Mesenteric fat pad (tissue), 1 donor: Measurements from ENCODE around the gene OTUD4. TPM values are rescaled to one million over a fixed set of nuclear protein-coding genes. Genes with fewer than 3 reads are reported as not detected.
"Not testable (repeated sequence)": the region's sequence is repeated elsewhere in the genome, so short reads cannot be mapped to it uniquely, and the experiment has no call there.

Source experiments
- DNase-seq: peaks from one replicate; pipeline ENCODE4 v3.0.0-alpha.2; 2020; ENCODE audit warnings: low spot score
- long read RNA-seq: library from polyadenylated mRNA; unstranded; transcript quantifications from one replicate; pipeline ENCODE4 v2.0.0, GENCODE V29; 2020
- total RNA-seq: library from RNA; stranded (reverse); fragmentation: NEBNext Ultra II Directional; extraction: Animal tissue kit (Norgen Biotek cat#: 25700); gene quantifications from one replicate; pipeline ENCODE4 v1.2.1, GENCODE V29; 2021
- donor health status: DM: yes; HTN: yes; CAD: no.

OTUD4 gene, protein sequence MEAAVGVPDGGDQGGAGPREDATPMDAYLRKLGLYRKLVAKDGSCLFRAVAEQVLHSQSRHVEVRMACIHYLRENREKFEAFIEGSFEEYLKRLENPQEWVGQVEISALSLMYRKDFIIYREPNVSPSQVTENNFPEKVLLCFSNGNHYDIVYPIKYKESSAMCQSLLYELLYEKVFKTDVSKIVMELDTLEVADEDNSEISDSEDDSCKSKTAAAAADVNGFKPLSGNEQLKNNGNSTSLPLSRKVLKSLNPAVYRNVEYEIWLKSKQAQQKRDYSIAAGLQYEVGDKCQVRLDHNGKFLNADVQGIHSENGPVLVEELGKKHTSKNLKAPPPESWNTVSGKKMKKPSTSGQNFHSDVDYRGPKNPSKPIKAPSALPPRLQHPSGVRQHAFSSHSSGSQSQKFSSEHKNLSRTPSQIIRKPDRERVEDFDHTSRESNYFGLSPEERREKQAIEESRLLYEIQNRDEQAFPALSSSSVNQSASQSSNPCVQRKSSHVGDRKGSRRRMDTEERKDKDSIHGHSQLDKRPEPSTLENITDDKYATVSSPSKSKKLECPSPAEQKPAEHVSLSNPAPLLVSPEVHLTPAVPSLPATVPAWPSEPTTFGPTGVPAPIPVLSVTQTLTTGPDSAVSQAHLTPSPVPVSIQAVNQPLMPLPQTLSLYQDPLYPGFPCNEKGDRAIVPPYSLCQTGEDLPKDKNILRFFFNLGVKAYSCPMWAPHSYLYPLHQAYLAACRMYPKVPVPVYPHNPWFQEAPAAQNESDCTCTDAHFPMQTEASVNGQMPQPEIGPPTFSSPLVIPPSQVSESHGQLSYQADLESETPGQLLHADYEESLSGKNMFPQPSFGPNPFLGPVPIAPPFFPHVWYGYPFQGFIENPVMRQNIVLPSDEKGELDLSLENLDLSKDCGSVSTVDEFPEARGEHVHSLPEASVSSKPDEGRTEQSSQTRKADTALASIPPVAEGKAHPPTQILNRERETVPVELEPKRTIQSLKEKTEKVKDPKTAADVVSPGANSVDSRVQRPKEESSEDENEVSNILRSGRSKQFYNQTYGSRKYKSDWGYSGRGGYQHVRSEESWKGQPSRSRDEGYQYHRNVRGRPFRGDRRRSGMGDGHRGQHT
- 35.2 TPM for total RNA-seq
- long read RNA-seq, partial matches to known transcripts: 4 of 6 reads
- long read RNA-seq, other reads (novel, unspliced or antisense): 2 of 6 reads

DNA sequence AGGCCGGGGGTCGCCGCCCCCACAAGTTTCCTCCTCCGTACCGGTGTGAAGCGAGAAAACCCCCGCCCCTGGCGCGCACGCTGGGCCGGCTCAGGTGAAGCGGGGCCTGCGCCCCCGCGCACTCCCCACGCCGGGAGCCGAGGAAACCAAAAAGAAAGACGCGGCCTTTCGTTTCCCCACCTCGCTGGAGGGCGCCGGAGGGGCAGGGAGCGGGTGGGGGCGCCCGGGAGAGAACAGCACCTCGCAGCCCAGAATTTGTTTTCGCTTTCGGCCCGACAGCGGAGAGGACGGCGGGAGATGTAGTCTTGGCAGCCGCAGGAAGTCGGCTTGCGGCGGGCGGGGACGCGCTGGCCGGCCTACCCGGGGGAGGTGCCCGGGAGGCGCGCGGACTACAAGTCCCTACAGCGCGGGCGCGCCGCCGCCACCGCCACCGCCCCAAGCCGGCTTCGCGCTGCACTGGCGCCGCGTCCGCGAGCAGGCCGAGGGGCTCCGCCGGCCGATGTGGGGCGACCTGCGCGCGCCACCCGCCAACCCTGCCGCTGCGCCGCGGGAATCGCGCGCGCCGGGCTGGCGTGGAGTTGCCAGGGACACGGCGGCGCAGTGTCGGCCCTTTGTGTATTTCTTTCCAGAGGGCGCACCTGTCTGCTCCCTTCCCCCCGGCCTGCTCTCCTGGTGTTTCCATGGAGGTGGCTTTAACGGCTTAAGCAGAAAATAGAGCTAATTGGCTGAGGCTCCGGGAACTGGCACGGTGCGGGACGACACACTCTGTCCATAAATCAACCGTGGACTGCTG, at the start of gene OTUD4:
Gene OTUD4 (minus strand): TSS at position 292 of the 793 bp plus-strand sequence. CDS start 616 bp downstream, outside the sequence.
- DNase-seq: peak; percentile 99

DNA sequence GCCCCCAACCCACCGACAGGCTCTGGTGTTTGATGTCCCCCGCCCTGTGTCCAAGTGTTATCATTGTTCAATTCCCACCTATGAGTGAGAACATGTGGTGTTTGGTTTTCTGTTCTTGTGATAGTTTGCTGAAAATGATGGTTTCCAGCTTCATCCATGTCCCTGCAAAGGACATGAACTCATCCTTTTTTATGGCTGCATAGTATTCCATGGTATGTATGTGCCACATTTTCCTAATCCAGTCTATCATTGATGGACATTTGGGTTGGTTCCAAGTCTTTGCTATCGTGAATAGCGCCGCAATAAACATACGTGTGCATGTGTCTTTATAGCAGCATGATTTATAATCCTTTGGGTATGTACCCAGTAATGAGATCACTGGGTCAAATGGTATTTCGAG, 42.8 kb upstream of the OTUD4 start:
- DNase-seq: not testable (repeated sequence)

DNA sequence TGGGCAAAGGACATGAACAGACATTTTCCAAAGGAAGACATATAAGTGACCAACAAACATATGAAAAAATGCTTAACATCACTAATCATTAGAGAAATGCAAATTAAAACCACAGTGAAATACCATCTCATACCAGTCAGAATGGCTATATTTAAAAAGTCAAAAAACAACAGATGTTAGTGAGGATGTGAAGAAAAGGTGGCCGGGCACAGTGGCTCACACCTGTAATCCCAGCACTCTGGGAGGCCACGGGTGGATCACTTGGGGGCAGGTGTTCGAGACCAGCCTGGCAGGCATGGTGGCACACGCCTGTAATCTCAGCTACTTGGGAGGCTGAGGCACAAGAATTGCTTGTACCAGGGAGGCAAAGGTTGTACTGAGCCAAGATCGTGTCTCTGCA, 41.1 kb upstream of the OTUD4 start:
- DNase-seq: not testable (repeated sequence)

DNA sequence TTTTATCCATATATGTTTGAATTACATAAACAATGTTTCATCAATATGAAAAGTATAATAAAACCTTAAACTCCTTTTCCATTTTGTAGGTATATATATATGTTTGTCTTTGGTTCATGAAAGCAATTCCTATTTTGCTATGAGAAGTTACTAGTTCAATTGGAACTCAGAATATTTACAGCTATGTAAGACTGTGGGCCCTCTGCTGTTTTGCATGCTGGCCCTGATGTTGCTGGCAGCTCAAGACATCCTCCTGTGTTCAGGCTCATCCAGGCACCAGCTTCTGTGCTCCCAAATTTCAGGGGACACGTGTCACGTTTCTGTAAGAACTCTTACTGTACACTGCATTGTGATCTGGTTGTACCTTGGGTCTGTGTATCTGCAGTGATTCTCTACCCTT, 38.7 kb upstream of the OTUD4 start:
- DNase-seq: no peak

DNA sequence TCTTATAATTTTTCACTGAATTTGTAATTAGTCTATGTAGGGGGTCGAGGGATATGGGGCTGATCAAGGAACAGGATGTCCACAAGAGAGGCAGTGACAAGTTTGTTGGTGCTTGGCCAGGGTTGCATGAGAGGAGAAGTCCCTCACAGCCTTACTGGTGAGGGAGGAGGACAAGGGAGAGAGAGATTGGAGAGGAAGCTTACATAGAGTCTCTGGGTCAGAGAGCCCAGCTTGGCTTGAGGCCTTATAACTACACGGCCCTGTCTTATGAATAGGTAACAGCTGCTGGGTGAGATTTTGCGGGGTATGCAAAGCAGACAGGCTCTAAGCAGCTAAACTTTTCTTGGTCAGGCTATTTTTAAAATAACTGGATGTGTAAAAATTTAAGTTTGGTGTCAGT, 37.9 kb upstream of the OTUD4 start:
- DNase-seq: no peak

DNA sequence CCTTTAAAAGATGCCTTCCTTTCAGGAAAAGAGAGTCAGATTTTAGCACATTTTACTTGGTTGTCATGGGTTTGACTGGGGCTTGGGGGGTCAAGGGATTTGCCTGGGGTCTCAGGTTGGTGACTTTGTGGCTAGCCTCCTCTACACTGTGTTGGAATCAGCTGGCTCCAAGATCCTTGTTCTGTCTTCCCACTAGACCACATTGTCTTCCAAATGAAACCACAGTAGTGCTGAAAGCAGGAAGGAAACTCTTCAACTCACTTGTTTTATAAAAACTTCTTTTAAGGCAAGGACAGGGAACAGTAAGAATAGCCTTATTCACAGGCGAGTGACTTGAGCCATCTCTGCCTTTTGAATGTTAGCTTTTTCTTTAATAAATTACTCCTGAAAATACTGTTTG, 37.0 kb upstream of the OTUD4 start:
- no peak for DNase-seq

- no peak for DNase-seq
Observed at GRCh38 chr4:145216535-145216934, 36.1 kb upstream of the OTUD4 start.

GRCh38 chr4:145213245-145213644, 32.9 kb upstream of the OTUD4 start:
- no peak for DNase-seq

GRCh38 chr4:145207934-145208333, 27.5 kb upstream of the OTUD4 start:
- DNase-seq: no peak

DNA sequence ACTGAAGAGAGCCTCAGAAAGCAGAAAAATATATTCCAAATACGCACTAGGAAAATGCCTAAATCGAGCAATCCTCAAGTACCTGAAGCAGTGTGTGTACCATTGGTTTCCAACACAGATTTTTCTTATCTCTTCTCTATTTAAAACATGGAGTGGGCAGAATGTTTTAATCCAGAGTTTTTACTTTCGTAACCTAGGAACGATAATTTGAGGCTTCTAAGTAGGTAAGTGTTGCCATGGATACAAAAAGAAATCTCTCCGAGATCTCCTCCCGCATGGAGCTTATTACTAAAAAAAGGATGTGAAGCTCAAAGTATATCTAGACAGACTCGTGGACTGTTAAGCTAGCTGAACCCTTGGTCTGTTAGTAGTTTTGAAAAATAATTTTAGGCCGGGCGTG, 23.0 kb upstream of the OTUD4 start:
- no peak for DNase-seq

DNA sequence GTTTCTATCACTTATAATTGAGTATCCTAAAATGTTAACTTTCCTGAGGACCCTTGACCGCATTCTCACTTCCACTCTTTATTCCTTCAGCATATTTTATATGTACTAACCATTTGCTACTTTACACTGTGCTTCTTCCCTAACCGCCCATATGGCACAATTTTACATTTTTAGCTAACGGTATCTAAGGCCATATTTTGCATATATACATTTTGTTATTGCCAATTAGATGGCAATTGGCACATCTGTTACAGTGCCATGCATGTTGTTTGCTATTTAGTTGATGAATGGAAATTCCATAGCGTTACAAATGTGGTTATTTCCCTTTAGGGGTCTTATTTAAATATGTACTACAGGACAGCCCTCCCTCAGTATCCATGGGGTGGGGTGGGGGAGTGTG, 20.0 kb upstream of the OTUD4 start:
- DNase-seq: no peak

DNA sequence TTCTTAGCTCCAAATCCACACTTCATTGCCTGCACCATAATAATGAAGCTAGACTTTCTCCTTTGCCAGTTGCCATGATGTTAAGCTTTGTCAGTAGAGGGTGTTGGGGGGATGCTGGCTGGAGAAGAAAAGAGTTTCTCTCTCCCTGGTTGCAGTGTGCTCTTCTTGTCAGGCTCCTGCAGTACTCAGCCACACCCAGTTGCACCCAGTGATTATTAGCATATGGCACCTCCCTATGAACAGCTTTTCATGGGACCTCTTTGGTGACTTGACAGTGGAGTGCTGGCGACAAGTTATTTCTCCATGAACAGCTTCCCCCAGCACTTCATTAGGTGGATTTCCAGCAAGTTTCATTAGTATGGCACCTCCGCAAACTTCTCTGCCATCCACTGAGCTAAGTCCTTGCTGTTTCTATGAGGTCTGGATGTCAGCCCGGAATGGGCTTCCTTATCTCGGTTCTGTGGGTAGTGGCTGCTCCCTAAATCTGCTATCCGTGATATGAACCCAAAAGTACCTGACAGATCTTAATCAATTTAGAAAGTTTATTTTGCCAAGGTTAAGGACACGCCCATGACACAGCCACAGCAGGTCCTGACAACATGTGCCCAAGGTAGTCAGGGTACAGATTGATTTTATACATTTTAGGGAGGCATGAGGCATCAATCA, 18.8 kb upstream of the OTUD4 start:
- no peak for DNase-seq

DNA sequence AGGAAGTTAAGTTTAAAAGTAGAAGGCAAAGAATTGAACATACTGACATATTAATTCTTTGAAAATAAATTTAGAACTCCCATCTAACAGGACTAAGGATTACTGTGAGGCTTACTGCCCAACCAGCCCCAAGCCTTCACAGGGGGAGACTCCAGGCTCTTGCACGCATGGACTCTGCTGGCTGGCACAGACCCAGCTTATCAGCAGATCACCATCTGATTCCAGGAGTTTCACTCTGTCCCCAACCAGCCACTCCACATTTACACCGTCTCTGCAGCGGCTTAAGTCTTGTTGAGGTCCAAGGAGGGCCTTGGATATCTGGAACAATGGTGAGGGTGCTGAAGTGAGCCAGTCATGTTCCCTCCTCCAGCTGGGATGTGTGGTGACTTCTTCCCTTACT, 16.4 kb upstream of the OTUD4 start:
- no peak for DNase-seq

DNA sequence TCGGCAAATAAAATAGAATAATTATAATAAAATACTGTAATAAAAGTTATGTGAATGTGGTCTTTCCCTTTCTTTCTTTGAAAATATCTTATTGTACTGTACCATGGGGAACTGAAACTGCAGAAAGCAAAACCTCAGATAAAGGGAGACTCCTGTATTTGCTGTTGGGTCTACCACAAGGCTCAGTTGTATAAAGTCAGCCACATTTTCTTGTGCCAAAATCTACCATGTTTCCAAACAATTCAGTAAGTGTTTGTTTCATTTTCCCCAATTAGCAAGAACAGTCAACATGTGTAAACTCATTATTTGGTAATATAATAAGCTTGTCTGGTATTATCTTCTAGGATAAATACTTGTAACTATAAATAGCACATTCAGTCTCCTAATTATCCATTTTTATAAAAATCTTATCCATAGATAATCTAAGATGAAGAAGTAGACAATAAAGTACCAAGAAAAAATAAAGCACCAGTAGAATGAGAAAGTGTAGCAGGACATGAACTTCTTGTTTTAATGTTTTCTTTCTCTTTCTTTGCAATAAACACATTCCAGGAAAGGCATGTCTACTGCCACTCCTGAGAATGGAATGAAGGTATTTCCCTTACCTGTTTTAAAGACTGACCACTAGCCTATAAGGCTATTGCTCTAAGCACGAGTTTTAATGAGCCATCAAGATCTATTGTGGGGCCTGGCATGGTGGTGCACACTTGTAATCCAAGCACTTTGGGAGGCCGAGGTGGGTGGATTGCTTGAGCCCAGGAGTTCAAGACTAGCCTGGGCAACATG, 15.0 kb upstream of the OTUD4 start:
- no peak for DNase-seq

DNA sequence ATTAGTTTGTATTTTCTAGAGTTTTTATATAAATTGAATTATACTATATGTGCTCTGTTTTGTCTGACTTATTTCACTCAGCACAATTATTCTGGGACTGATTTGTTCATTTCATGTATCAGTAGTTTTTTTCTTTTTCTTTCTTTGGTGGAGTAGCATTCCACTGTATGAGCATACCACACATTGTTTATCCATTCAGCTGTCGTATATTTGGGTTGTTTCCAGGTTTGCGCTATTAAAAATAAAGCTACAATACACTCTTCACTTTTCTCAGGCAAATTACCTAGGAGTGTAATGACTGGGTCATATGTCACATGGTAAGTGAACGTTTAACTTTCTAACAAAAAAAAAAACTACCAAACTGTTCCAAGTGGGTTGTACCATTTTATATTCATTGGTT, 9.6 kb upstream of the OTUD4 start:
- DNase-seq: no peak

DNA sequence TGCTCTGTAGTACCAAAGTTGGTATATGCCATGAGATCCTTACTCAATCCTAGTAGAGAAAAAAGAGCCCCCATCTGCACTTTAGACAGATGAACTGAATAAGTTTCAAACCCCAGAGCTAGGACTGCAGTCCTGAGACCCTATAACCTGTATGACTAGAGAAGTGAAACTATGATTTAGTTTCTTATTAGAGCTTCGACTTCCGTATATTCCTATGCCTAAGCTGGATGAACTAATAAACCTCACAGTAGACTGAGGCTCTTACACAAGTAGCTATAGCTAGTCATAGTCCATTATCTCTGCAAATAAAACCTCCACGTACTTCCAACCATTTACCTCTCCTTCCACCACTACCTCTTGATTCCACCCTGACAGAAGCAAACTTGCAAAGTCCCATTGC, 6.3 kb upstream of the OTUD4 start:
- no peak for DNase-seq

- DNase-seq: no peak
Observed at GRCh38 chr4:145183581-145183980, 3.2 kb upstream of the OTUD4 start.

GRCh38 chr4:145183023-145183422, 2.6 kb upstream of the OTUD4 start:
- no peak for DNase-seq

DNA sequence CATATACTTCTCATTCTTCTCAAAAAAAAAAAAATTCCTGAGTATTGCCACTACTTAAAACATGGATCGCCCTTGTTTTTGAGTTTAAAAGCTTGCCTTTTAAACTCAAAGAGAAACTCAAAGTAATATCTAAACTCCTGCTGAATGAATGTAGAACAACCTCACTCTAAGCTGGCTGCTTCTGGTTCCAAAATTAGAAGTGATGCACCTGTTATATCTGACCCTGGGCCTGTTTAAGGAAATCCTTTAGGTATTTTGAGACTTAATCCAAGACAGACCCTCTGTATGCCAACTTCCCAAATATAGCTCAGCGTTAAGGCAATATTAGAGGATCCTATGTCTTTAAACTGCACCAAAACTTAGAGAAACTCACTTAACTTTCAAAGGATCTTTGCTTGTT, 1.8 kb upstream of the OTUD4 start:
- DNase-seq: no peak

- DNase-seq: no peak
Observed at GRCh38 chr4:145181091-145181501, 707 bp upstream of the OTUD4 start.
